Naive thymus-derived CD4-positive, alpha-beta T cell (primary cell): Measurements from ENCODE around the gene CHCHD10. TPM values are rescaled to one million over a fixed set of nuclear protein-coding genes. Genes with fewer than 3 reads are reported as not detected.

Experiments
- ATAC-seq: fragments of 150-1000 bp; cut with Tn5 transposase; 2 replicates; pipeline ENCODE4 v1.10.0; 2021; ENCODE audit warnings: mild to moderate bottlenecking, moderate library complexity
- CTCF ChIA-PET: fragments of 350-600 bp; sonication (Branson Sonifier 250); formaldehyde crosslinking; loops from one replicate; lab custom pipeline; 2021; ENCODE audit warnings: antibody characterized with exemption; lab: Charles Lee
- POLR2A ChIA-PET: fragments of 350-600 bp; sonication (Branson Sonifier 250); formaldehyde crosslinking; loops from one replicate; lab custom pipeline; 2021; ENCODE audit warnings: antibody characterized with exemption, inconsistent platforms; lab: Charles Lee
- DNase-seq, 9 donors: peaks; one replicate each; pipeline versions ENCODE4 v3.0.0 to v3.0.0-alpha.2; 2020 to 2022; ENCODE audit warnings: mixed read lengths in 1 of 9
- H3K27ac ChIP-seq: one replicate; pipeline ENCODE4 v1.7.0; 2013; ENCODE audit warnings: mild to moderate bottlenecking, low read depth, low read length, moderate library complexity
- H3K27me3 ChIP-seq, 2 donors: one replicate each; pipeline ENCODE4 v1.7.0; 2013; ENCODE audit warnings: low read length in 2 of 2, mild to moderate bottlenecking in 2 of 2, moderate library complexity in 2 of 2; ENCODE audit not compliant: control insufficient read depth in 2 of 2, insufficient read depth in 2 of 2
- H3K36me3 ChIP-seq, 3 experiments: 1 replicate in 2 of 3; 2 replicates in 1 of 3; pipeline ENCODE4 v1.7.0; 2013; ENCODE audit warnings: low read length in 3 of 3, mild to moderate bottlenecking in 3 of 3, moderate library complexity in 1 of 3; ENCODE audit not compliant: insufficient read depth in 3 of 3, control insufficient read depth in 2 of 3
- H3K4me1 ChIP-seq, 2 donors: one replicate each; pipeline ENCODE4 v1.7.0; 2013; ENCODE audit warnings: low read length in 2 of 2, mild to moderate bottlenecking in 2 of 2, moderate library complexity in 1 of 2; ENCODE audit not compliant: control insufficient read depth in 2 of 2, insufficient read depth in 2 of 2
- H3K4me3 ChIP-seq: 2 replicates; pipeline ENCODE4 v1.7.0; 2013; ENCODE audit warnings: mild to moderate bottlenecking, low read length
- H3K9me3 ChIP-seq, 3 experiments: 1 replicate in 2 of 3; 2 replicates in 1 of 3; pipeline ENCODE4 v1.7.0; 2013; ENCODE audit warnings: low read length in 3 of 3; ENCODE audit not compliant: control insufficient read depth in 2 of 3
- H3K27ac Mint-ChIP-seq, 9 donors: one replicate each; pipeline ENCODE4 v1.8.0; 2020 to 2022; ENCODE audit warnings: mixed read lengths in 9 of 9, mild to moderate bottlenecking in 8 of 9, moderate library complexity in 5 of 9, inconsistent platforms in 2 of 9
- H3K27me3 Mint-ChIP-seq, 5 donors: one replicate each; pipeline ENCODE4 v1.8.0; 2021 to 2022; ENCODE audit warnings: mixed read lengths in 5 of 5, mild to moderate bottlenecking in 1 of 5
- H3K36me3 Mint-ChIP-seq, 5 donors: one replicate each; pipeline ENCODE4 v1.8.0; 2020 to 2022; ENCODE audit warnings: mixed read lengths in 5 of 5, mild to moderate bottlenecking in 3 of 5, inconsistent platforms in 1 of 5
- H3K4me1 Mint-ChIP-seq, 7 donors: one replicate each; pipeline ENCODE4 v1.8.0; 2020 to 2022; ENCODE audit warnings: mixed read lengths in 7 of 7, mild to moderate bottlenecking in 3 of 7, inconsistent platforms in 1 of 7
- H3K4me3 Mint-ChIP-seq, 10 donors: one replicate each; pipeline ENCODE4 v1.8.0; 2020 to 2022; ENCODE audit warnings: mild to moderate bottlenecking in 10 of 10, mixed read lengths in 10 of 10, moderate library complexity in 6 of 10, inconsistent platforms in 2 of 10
- H3K9me3 Mint-ChIP-seq, 11 donors: one replicate each; pipeline ENCODE4 v1.8.0; 2020 to 2022; ENCODE audit warnings: mixed read lengths in 11 of 11, mild to moderate bottlenecking in 4 of 11, inconsistent platforms in 1 of 11, moderate library complexity in 1 of 11
- intact Hi-C, 2 donors: fragments of 100-400 bp; cut with micrococcal nuclease; formaldehyde crosslinking; loops; one replicate each; pipeline ENCODE4 v1.15.1; 2023
- polyA plus RNA-seq, 2 donors: library from polyadenylated mRNA; unstranded; fragments of 300-500 nt; fragmentation: Illumina TruSeq; gene quantifications; one replicate each; pipeline ENCODE4 v1.2.3, GENCODE V29; 2021
- total RNA-seq, 6 experiments: library from RNA in 5 of 6; stranded (reverse) in 5 of 6; gene quantifications; 1 replicate in 5 of 6; 2 replicates in 1 of 6; pipeline ENCODE4 v1.2.3 and lab custom pipeline; 2021 to 2026

CHCHD10 gene
- total and polyA plus RNA-seq, 7 experiments from 2014 or later = 25.6 to 56.1 (median 42.2) TPM

DNA sequence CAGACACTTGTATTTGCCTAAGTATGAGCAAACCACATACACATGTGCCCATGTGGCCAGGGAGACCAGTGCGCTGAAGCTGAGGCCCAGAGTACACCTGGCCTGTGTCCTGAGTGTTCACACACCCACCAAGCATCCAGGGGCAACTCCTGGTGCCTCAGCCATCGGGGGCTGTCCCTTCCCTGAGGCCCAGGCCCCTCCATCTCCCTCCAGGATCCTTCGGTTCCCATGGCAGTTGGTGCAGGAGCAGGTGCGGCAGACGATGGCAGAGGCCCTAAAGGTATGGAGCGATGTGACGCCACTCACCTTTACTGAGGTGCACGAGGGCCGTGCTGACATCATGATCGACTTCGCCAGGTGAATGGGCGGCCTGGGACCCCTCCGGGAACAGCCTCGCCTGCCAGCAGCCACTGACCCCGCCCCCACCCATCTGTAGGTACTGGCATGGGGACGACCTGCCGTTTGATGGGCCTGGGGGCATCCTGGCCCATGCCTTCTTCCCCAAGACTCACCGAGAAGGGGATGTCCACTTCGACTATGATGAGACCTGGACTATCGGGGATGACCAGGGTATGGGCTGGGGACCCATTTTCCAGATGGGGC lies 12.5 kb upstream of the CHCHD10 start:
- no peak for DNase-seq
- H3K9me3 ChIP-seq = no peaks in the 10 kb centered on the region
- H3K27ac ChIP-seq = no peak overlapping the region
- H3K27me3 ChIP-seq = no peaks in the 10 kb centered on the region
- Mint-ChIP-seq H3K9me3 (no peaks in the 10 kb centered on the region), H3K36me3 (no peaks in the 10 kb centered on the region), H3K27me3 (no peaks in the 10 kb centered on the region), H3K4me3 (no peak overlapping the region), H3K4me1 (peaks cover 4 to 8% (median 6%) of the 10 kb centered on the region in 7 donors), H3K27ac (no peak overlapping the region)
- intact Hi-C loops = no loop called here
- no peaks in the 10 kb centered on the region for H3K36me3 ChIP-seq
- CTCF ChIA-PET = no interaction called here
- no peak for ATAC-seq
- no peak overlapping the region for H3K4me3 ChIP-seq
- POLR2A ChIA-PET = no interaction called here
- peaks cover 0 to 4% of the 10 kb centered on the region in 2 donors for H3K4me1 ChIP-seq

- Mint-ChIP-seq H3K4me1 (peaks cover 4 to 8% (median 6%) of the 10 kb centered on the region in 7 donors), H3K9me3 (no peaks in the 10 kb centered on the region), H3K27me3 (peaks cover 0 to 1% (median 0%) of the 10 kb centered on the region in 5 donors), H3K36me3 (no peaks in the 10 kb centered on the region), H3K27ac (peak overlapping the region in 1 of 9 donors; percentile 21), H3K4me3 (no peak overlapping the region)
- ATAC-seq = no peak
- Histone ChIP-seq H3K9me3 (no peaks in the 10 kb centered on the region), H3K27me3 (no peaks in the 10 kb centered on the region), H3K27ac (no peak overlapping the region), H3K4me3 (no peak overlapping the region), H3K36me3 (no peaks in the 10 kb centered on the region), H3K4me1 (peaks cover 0 to 4% of the 10 kb centered on the region in 2 donors)
- CTCF ChIA-PET = no interaction called here
- no peak for DNase-seq
- POLR2A ChIA-PET = no interaction called here
- intact Hi-C loops = no loop called here
Measured at GRCh38 chr22:23779731-23780130, 12.0 kb upstream of the CHCHD10 start.

- ATAC-seq = no peak
- no peaks in the 10 kb centered on the region for H3K36me3 ChIP-seq
- intact Hi-C loops = no loop called here
- no peak overlapping the region for H3K27ac ChIP-seq
- no peaks in the 10 kb centered on the region for H3K9me3 ChIP-seq
- no peaks in the 10 kb centered on the region for H3K9me3 Mint-ChIP-seq
- POLR2A ChIA-PET = no interaction called here
- H3K27ac Mint-ChIP-seq = no peak overlapping the region
- CTCF ChIA-PET = no interaction called here
- peaks cover 0 to 6% (median under 1%) of the 10 kb centered on the region in 7 donors for H3K4me1 Mint-ChIP-seq
- peaks cover 0 to 8% (median 0%) of the 10 kb centered on the region in 5 donors for H3K27me3 Mint-ChIP-seq
- no peaks in the 10 kb centered on the region for H3K27me3 ChIP-seq
- peaks cover 0 to under 1% of the 10 kb centered on the region in 2 donors for H3K4me1 ChIP-seq
- no peak overlapping the region for H3K4me3 Mint-ChIP-seq
- no peak overlapping the region for H3K4me3 ChIP-seq
- H3K36me3 Mint-ChIP-seq = no peaks in the 10 kb centered on the region
- no peak for DNase-seq
Measured at GRCh38 chr22:23779083-23779482, 11.3 kb upstream of the CHCHD10 start.

DNA sequence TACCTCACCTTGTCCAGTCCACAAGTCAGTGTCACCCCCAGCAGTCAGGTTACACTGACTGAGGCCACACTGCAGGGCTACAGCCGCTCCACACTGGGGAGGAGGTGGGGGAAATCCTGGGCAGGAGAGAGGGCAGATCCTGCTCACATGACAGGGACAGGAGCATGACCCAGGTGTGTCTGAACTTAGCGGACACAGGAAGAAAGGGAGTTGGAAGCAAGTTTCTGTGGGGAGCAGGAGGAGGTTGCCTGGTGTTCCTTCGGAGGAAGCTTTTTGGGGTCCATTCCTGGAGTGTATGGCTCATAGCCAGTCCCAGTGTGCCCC lies 10.8 kb upstream of the CHCHD10 start:
- no peaks in the 10 kb centered on the region for H3K27me3 ChIP-seq
- no peak overlapping the region for H3K27ac ChIP-seq
- intact Hi-C loops = no loop called here
- no peak overlapping the region for H3K4me3 ChIP-seq
- DNase-seq (no peak), ATAC-seq (no peak)
- H3K4me1 ChIP-seq = no peaks in the 10 kb centered on the region
- Mint-ChIP-seq H3K9me3 (no peaks in the 10 kb centered on the region), H3K27ac (no peak overlapping the region), H3K4me3 (no peak overlapping the region), H3K27me3 (peaks cover 0 to 10% (median 0%) of the 10 kb centered on the region in 5 donors), H3K36me3 (no peaks in the 10 kb centered on the region), H3K4me1 (peaks cover 0 to 7% (median under 1%) of the 10 kb centered on the region in 7 donors)
- H3K9me3 ChIP-seq = no peaks in the 10 kb centered on the region
- no peaks in the 10 kb centered on the region for H3K36me3 ChIP-seq
- ChIA-PET POLR2A (interaction anchor here (1.1 kb wide), 1 partner anchor 9 kb away, joined by 3 read pairs; no protein-coding TSS in a partner anchor), CTCF (no interaction called here)

DNA sequence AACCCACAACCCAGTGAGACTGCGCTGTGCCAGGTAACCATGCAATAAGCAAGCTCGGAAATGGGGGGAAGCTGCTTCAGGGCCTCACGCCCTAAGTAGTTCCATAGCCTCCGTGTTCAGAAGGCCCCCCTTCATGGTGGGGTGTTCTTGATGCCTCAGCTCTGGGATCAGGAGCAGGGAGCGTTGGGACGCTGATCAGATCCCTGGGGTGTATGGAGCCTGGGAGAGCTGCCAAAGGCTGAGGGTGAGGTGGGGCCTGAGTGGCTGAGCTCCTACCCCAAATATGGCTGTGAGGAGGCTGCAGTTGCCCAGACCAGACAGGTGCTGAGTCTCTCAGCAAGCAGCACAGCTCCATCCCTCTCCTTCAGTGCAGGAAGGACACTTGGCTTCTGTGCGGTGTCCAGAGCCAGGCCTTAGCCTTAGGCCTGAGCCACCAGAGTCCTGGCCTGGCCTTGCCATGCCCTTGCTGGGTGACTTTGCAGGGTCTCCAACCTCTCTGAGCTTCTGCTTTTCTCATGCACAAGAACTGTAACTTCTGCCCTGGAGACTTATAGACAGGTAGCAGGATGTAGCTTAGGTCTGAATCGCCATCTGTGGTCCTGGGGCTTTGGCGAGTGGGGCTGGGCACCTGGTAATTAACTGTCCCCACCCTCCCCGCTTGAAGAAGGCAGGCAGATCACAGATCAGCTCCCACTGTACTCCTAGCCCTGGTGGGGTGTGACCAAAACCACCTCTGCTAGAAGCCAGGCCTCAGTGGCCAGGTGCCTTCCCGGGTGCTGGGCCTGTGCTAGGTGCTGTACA lies 10.2 kb upstream of the CHCHD10 start:
- ChIA-PET CTCF (no interaction called here), POLR2A (interaction anchor here (0.6 to 1.1 kb wide), 3 partner anchors 10 to 59 kb away, joined by 3 read pairs; no protein-coding TSS in a partner anchor)
- no peak for DNase-seq
- ATAC-seq = no peak
- H3K36me3 ChIP-seq = no peaks in the 10 kb centered on the region
- no peaks in the 10 kb centered on the region for H3K9me3 Mint-ChIP-seq
- peaks cover 0 to 16% (median 0%) of the 10 kb centered on the region in 5 donors for H3K27me3 Mint-ChIP-seq
- no peaks in the 10 kb centered on the region for H3K36me3 Mint-ChIP-seq
- H3K27me3 ChIP-seq = no peaks in the 10 kb centered on the region
- no peak overlapping the region for H3K27ac Mint-ChIP-seq
- no peak overlapping the region for H3K4me3 ChIP-seq
- H3K4me1 Mint-ChIP-seq = peaks cover 3 to 12% (median 6%) of the 10 kb centered on the region in 7 donors
- H3K27ac ChIP-seq = no peak overlapping the region
- intact Hi-C loops = no loop called here
- peaks cover 0 to 4% of the 10 kb centered on the region in 2 donors for H3K4me1 ChIP-seq
- H3K4me3 Mint-ChIP-seq = no peak overlapping the region
- no peaks in the 10 kb centered on the region for H3K9me3 ChIP-seq

- ChIA-PET CTCF (no interaction called here), POLR2A (interaction anchor here (1.1 to 1.3 kb wide), 2 partner anchors 46 to 81 kb away, joined by 3 to 4 read pairs; partner anchors contain the start of gene SLC2A11)
- Mint-ChIP-seq H3K36me3 (no peaks in the 10 kb centered on the region), H3K4me3 (no peak overlapping the region), H3K27ac (peak overlapping the region in 1 of 9 donors; percentile 3), H3K27me3 (peaks cover 0 to 20% (median 0%) of the 10 kb centered on the region in 5 donors), H3K9me3 (no peaks in the 10 kb centered on the region), H3K4me1 (peaks cover 7 to 25% (median 18%) of the 10 kb centered on the region in 7 donors)
- H3K27ac ChIP-seq = no peak overlapping the region
- no peak for ATAC-seq
- peaks cover 7 to 20% of the 10 kb centered on the region in 2 donors for H3K4me1 ChIP-seq
- intact Hi-C loops = no loop called here
- no peaks in the 10 kb centered on the region for H3K9me3 ChIP-seq
- no peaks in the 10 kb centered on the region for H3K36me3 ChIP-seq
- no peaks in the 10 kb centered on the region for H3K27me3 ChIP-seq
- no peak for DNase-seq
- H3K4me3 ChIP-seq = no peak overlapping the region
Measured at GRCh38 chr22:23775779-23776375, 8.1 kb upstream of the CHCHD10 start.
